Right lobe of liver (tissue), 4 donors: ENCODE data around the gene AXIN1.

Experiments used
- POLR2A ChIP-seq: fragments of 450-650 bp; IDR thresholded peaks from one replicate; pipeline ENCODE4 v1.6.1; 2017; ENCODE audit warnings: antibody characterized with exemption, mild to moderate bottlenecking
- TF ChIP-seq, protein P1 (sequence below), 4 donors: fragments of 200-600 bp in 3 of 4; fragments of 450-650 bp in 1 of 4; IDR thresholded peaks; one replicate each; pipeline versions ENCODE4 v1.5.1 to v1.8.0; 2016 to 2022; ENCODE audit warnings: antibody characterized with exemption in 4 of 4, mild to moderate bottlenecking in 2 of 4
- donor health status: DM: no; HTN: no; CAD: no.
- donor health status: DM: no; HTN: no; CAD: no.
- donor health status: DM: no; HTN: yes; CAD: no.

- TF ChIP-seq, protein P1, sequence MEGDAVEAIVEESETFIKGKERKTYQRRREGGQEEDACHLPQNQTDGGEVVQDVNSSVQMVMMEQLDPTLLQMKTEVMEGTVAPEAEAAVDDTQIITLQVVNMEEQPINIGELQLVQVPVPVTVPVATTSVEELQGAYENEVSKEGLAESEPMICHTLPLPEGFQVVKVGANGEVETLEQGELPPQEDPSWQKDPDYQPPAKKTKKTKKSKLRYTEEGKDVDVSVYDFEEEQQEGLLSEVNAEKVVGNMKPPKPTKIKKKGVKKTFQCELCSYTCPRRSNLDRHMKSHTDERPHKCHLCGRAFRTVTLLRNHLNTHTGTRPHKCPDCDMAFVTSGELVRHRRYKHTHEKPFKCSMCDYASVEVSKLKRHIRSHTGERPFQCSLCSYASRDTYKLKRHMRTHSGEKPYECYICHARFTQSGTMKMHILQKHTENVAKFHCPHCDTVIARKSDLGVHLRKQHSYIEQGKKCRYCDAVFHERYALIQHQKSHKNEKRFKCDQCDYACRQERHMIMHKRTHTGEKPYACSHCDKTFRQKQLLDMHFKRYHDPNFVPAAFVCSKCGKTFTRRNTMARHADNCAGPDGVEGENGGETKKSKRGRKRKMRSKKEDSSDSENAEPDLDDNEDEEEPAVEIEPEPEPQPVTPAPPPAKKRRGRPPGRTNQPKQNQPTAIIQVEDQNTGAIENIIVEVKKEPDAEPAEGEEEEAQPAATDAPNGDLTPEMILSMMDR (IDR thresholded peaks at IDR 0.05): no peak
- TF ChIP-seq POLR2A: no peak
Measured at GRCh38 chr16:376817-377418, 24.4 kb upstream of the AXIN1 start.
